ENCODE measurements around the gene JAG2.

Gene JAG2

DNA sequence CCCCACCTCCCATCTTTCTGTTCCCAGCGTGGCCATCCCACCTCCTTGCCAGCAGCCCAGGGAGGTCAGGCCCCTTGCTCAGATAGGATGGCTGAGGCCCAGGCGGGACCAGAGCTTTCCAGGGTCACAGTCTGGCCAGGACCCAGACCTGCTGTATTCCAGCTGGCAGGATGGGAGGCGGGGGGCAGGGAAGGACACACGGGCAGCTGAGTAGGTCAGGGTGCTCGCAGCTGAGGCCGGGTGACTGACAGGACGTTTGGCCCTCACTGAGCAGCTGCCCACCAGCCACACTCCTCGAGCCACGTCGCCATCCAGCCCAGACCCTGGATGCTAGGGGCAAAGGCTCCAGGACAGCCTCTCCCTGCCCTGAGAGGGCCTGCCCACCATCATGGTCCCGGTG is 8.5 kb upstream of the JAG2 start:
- Histone ChIP-seq H3K27ac (ENCODE audit: low read depth, low read length) (no peak overlapping the region), H3K18ac (ENCODE audit: low read length) (no peak overlapping the region), H2BK120ac (ENCODE audit: insufficient read depth, low read length, poor library complexity) (no peak overlapping the region), H2BK5ac (ENCODE audit: low read depth, low read length, poor library complexity) (no peak overlapping the region), H3K4ac (ENCODE audit: low read depth, low read length) (no peak overlapping the region), H4K12ac (ENCODE audit: low read depth, low read length) (no peak overlapping the region), H3K79me1 (ENCODE audit: low read length) (peaks cover 2% of the 10 kb centered on the region), H3K23ac (ENCODE audit: low read length) (no peak overlapping the region), H3K4me1 (ENCODE audit: control insufficient read depth in 1 of 2, insufficient read depth in 2 of 2, low read length in 2 of 2) (peaks cover 2 to 6% of the 10 kb centered on the region in 2 experiments), H3K4me3 (ENCODE audit: low read depth, low read length) (no peak overlapping the region), H3K14ac (ENCODE audit: low read length) (no peak overlapping the region), H3K9ac (ENCODE audit: low read length) (no peak overlapping the region), H3K79me2 (ENCODE audit: control insufficient read depth, insufficient read depth, low read length, poor library complexity) (peaks cover 3% of the 10 kb centered on the region), H3K27me3 (ENCODE audit: insufficient read depth, low read length) (no peaks in the 10 kb centered on the region), H2AK5ac (ENCODE audit: low read length) (no peak overlapping the region), H2BK12ac (ENCODE audit: low read length) (no peak overlapping the region), H3K4me2 (ENCODE audit: low read length) (no peak overlapping the region), H4K8ac (ENCODE audit: low read depth, low read length) (no peak overlapping the region), H4K91ac (ENCODE audit: low read depth, low read length) (no peak overlapping the region), H3K36me3 (ENCODE audit: control insufficient read depth in 1 of 2, insufficient read depth in 2 of 2, low read length in 2 of 2) (no peaks in the 10 kb centered on the region), H3K9me3 (ENCODE audit: insufficient read depth, low read depth, low read length) (no peaks in the 10 kb centered on the region), H2AFZ (ENCODE audit: insufficient read depth, low read length, poor library complexity) (no peak overlapping the region)
- no peak for DNase-seq
- no CpG with 5 or more reads among the region's 11 CpGs for WGBS (ENCODE audit: extremely low coverage, insufficient coverage, insufficient read length)

DNA sequence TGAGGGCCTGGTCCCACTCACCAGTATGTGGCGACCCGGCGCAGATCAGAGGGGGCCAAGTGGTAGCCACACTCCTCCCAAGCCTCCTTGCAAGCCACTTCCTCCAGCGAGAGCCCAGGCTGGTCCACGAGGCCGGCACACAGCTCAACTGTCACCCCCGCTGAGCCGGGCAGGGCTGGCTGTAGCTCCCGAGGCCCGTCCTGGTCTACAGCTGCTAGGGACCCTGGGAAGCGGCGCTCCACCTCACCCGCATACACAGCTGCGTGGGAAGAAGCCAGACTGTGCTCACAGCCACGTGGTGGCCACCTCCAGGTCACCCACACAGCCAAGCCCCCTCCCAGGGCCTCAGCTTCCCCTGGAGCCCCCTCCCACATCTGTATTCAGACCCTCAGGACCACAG is 7.9 kb upstream of the JAG2 start:
- H3K4me2 ChIP-seq (ENCODE audit: low read length) = no peak overlapping the region
- H2BK5ac ChIP-seq (ENCODE audit: low read depth, low read length, poor library complexity) = no peak overlapping the region
- H3K27me3 ChIP-seq (ENCODE audit: insufficient read depth, low read length) = no peaks in the 10 kb centered on the region
- no peak overlapping the region for H3K27ac ChIP-seq (ENCODE audit: low read depth, low read length)
- no peak overlapping the region for H2BK12ac ChIP-seq (ENCODE audit: low read length)
- H3K4me1 ChIP-seq (ENCODE audit: control insufficient read depth in 1 of 2, insufficient read depth in 2 of 2, low read length in 2 of 2) = peaks cover 2 to 6% of the 10 kb centered on the region in 2 experiments
- DNase-seq = no peak
- H3K36me3 ChIP-seq (ENCODE audit: control insufficient read depth in 1 of 2, insufficient read depth in 2 of 2, low read length in 2 of 2) = no peaks in the 10 kb centered on the region
- WGBS (ENCODE audit: extremely low coverage, insufficient coverage, insufficient read length) = no CpG with 5 or more reads among the region's 15 CpGs
- no peak overlapping the region for H3K18ac ChIP-seq (ENCODE audit: low read length)
- H3K79me1 ChIP-seq (ENCODE audit: low read length) = peaks cover 2% of the 10 kb centered on the region
- no peak overlapping the region for H4K91ac ChIP-seq (ENCODE audit: low read depth, low read length)
- H4K12ac ChIP-seq (ENCODE audit: low read depth, low read length) = no peak overlapping the region
- no peak overlapping the region for H3K4me3 ChIP-seq (ENCODE audit: low read depth, low read length)
- no peak overlapping the region for H2AFZ ChIP-seq (ENCODE audit: insufficient read depth, low read length, poor library complexity)
- H3K14ac ChIP-seq (ENCODE audit: low read length) = no peak overlapping the region
- H3K79me2 ChIP-seq (ENCODE audit: control insufficient read depth, insufficient read depth, low read length, poor library complexity) = peaks cover 3% of the 10 kb centered on the region
- H3K9me3 ChIP-seq (ENCODE audit: insufficient read depth, low read depth, low read length) = no peaks in the 10 kb centered on the region
- no peak overlapping the region for H3K23ac ChIP-seq (ENCODE audit: low read length)
- H2BK120ac ChIP-seq (ENCODE audit: insufficient read depth, low read length, poor library complexity) = no peak overlapping the region
- no peak overlapping the region for H4K8ac ChIP-seq (ENCODE audit: low read depth, low read length)
- H3K9ac ChIP-seq (ENCODE audit: low read length) = no peak overlapping the region
- H2AK5ac ChIP-seq (ENCODE audit: low read length) = no peak overlapping the region
- H3K4ac ChIP-seq (ENCODE audit: low read depth, low read length) = no peak overlapping the region

DNA sequence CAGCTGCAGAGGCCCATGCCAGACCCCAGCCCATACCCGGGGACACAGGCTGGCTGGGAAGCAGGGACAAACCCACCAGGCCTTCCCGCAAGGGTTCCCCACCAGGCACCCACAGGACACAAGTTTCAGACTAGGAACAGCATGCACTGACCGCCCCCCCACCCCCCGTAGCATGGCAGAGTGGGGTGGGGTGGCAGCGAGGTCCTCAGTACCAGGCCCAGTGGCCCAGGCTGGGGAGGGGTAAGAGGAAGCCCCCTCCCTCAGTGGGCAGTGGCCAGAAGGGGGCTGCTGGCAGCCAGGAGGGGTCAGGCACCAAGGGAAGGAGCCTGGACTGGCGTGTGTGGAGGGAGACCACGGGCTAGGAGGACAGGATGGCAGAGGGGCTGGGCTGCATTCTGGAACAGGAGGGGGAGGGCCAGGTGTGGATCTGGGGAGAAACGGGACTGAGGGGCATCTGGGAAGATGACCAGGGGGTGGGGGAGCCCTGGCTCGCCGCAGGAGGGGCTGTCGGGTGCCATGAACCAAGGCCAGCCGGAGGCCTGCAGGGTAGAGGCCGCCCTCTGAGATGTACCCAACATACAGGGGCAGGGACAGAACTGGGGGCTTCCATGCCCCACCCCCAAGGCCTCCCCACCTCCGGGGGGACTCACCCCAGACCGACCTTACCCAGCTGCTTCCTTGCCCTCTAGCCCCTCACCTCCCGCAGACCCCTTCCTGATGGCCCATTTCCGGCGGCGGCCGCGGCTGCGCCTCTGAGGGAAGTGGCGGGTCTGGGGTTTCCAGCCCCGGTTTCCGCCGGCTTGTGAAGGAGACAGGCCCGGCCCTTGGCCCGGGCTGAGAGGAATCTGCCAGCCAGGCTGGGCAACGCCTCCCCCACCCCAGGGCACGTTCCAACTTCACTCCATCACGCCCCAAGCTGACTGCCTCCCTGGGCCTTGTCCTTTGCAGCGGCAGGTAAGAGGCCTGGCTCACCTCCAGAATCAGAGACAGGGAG is 5.6 kb upstream of the JAG2 start:
- no peaks in the 10 kb centered on the region for H3K4me1 ChIP-seq (ENCODE audit: control insufficient read depth in 1 of 2, insufficient read depth in 2 of 2, low read length in 2 of 2)
- H2BK5ac ChIP-seq (ENCODE audit: low read depth, low read length, poor library complexity) = no peak overlapping the region
- no peaks in the 10 kb centered on the region for H3K9me3 ChIP-seq (ENCODE audit: insufficient read depth, low read depth, low read length)
- H2BK120ac ChIP-seq (ENCODE audit: insufficient read depth, low read length, poor library complexity) = no peak overlapping the region
- no peaks in the 10 kb centered on the region for H3K79me1 ChIP-seq (ENCODE audit: low read length)
- H3K9ac ChIP-seq (ENCODE audit: low read length) = no peak overlapping the region
- H2AK5ac ChIP-seq (ENCODE audit: low read length) = no peak overlapping the region
- no peak overlapping the region for H4K8ac ChIP-seq (ENCODE audit: low read depth, low read length)
- no peak overlapping the region for H4K12ac ChIP-seq (ENCODE audit: low read depth, low read length)
- no peaks in the 10 kb centered on the region for H3K36me3 ChIP-seq (ENCODE audit: control insufficient read depth in 1 of 2, insufficient read depth in 2 of 2, low read length in 2 of 2)
- WGBS (ENCODE audit: extremely low coverage, insufficient coverage, insufficient read length) = no CpG with 5 or more reads among the region's 32 CpGs
- H3K18ac ChIP-seq (ENCODE audit: low read length) = no peak overlapping the region
- H3K4me3 ChIP-seq (ENCODE audit: low read depth, low read length) = no peak overlapping the region
- H4K91ac ChIP-seq (ENCODE audit: low read depth, low read length) = no peak overlapping the region
- no peak overlapping the region for H3K4me2 ChIP-seq (ENCODE audit: low read length)
- no peak overlapping the region for H3K23ac ChIP-seq (ENCODE audit: low read length)
- H3K27me3 ChIP-seq (ENCODE audit: insufficient read depth, low read length) = peaks cover 13% of the 10 kb centered on the region
- H2BK12ac ChIP-seq (ENCODE audit: low read length) = no peak overlapping the region
- H3K14ac ChIP-seq (ENCODE audit: low read length) = no peak overlapping the region
- no peak overlapping the region for H3K4ac ChIP-seq (ENCODE audit: low read depth, low read length)
- H3K27ac ChIP-seq (ENCODE audit: low read depth, low read length) = no peak overlapping the region
- H3K79me2 ChIP-seq (ENCODE audit: control insufficient read depth, insufficient read depth, low read length, poor library complexity) = no peaks in the 10 kb centered on the region
- DNase-seq = no peak
- H2AFZ ChIP-seq (ENCODE audit: insufficient read depth, low read length, poor library complexity) = no peak overlapping the region

DNA sequence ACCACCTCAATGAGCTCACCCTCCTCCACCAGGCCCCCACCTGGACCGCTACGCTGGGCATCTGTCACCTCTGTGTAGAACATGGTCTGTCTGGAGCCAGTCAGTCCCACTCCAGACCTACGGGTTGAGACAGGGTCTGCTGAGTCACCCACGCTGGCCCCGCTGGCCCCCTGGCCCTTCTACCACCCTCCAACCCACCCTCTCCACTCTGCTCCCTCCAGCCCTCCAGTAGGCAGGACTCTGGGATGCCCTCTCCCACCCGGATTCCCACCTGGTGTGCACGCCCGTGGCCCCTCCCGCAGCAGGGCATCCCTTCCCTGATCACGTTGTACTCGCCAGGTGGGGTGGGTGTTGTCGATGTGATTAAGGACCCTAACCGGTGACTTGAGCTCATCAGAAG is 4.6 kb upstream of the JAG2 start:
- Histone ChIP-seq H2BK5ac (ENCODE audit: low read depth, low read length, poor library complexity) (no peak overlapping the region), H4K8ac (ENCODE audit: low read depth, low read length) (no peak overlapping the region), H2AK5ac (ENCODE audit: low read length) (no peak overlapping the region), H2BK12ac (ENCODE audit: low read length) (no peak overlapping the region), H3K79me2 (ENCODE audit: control insufficient read depth, insufficient read depth, low read length, poor library complexity) (no peaks in the 10 kb centered on the region), H3K27me3 (ENCODE audit: insufficient read depth, low read length) (peaks cover 17% of the 10 kb centered on the region), H4K12ac (ENCODE audit: low read depth, low read length) (no peak overlapping the region), H3K9me3 (ENCODE audit: insufficient read depth, low read depth, low read length) (no peaks in the 10 kb centered on the region), H3K36me3 (ENCODE audit: control insufficient read depth in 1 of 2, insufficient read depth in 2 of 2, low read length in 2 of 2) (no peaks in the 10 kb centered on the region), H3K4ac (ENCODE audit: low read depth, low read length) (no peak overlapping the region), H3K4me1 (ENCODE audit: control insufficient read depth in 1 of 2, insufficient read depth in 2 of 2, low read length in 2 of 2) (peaks cover 2% of the 10 kb centered on the region in 2 experiments), H3K79me1 (ENCODE audit: low read length) (no peaks in the 10 kb centered on the region), H3K23ac (ENCODE audit: low read length) (no peak overlapping the region), H2BK120ac (ENCODE audit: insufficient read depth, low read length, poor library complexity) (no peak overlapping the region), H3K18ac (ENCODE audit: low read length) (no peak overlapping the region), H3K27ac (ENCODE audit: low read depth, low read length) (no peak overlapping the region), H3K14ac (ENCODE audit: low read length) (no peak overlapping the region), H3K4me3 (ENCODE audit: low read depth, low read length) (no peak overlapping the region), H3K9ac (ENCODE audit: low read length) (no peak overlapping the region), H4K91ac (ENCODE audit: low read depth, low read length) (no peak overlapping the region), H2AFZ (ENCODE audit: insufficient read depth, low read length, poor library complexity) (no peak overlapping the region), H3K4me2 (ENCODE audit: low read length) (no peak overlapping the region)
- WGBS (ENCODE audit: extremely low coverage, insufficient coverage, insufficient read length) = no CpG with 5 or more reads among the region's 13 CpGs
- no peak for DNase-seq

Measured in trophoblast cell (in vitro differentiated cells and primary cell).